Measurements from ENCODE around the gene SLC6A18. TPM values are rescaled to one million over a fixed set of nuclear protein-coding genes. Genes with fewer than 3 reads are reported as not detected.

Gene SLC6A18
- polyA plus RNA-seq, 1 donor: 0.53 TPM

GRCh38 chr5:1292139-1292538, 67.0 kb downstream of the SLC6A18 start:
- DNase-seq: no peak

- no peak for DNase-seq
Observed at GRCh38 chr5:1292846-1293415, 67.8 kb downstream of the SLC6A18 start.

GRCh38 chr5:1293416-1294205, 68.4 kb downstream of the SLC6A18 start:
- no peak for DNase-seq

- no peak for DNase-seq
Observed at GRCh38 chr5:1294206-1294834, 69.1 kb downstream of the SLC6A18 start.

GRCh38 chr5:1294835-1295649, 69.9 kb downstream of the SLC6A18 start, which contains the start of gene TERT:
TSS of gene TERT (minus strand) at chr5:1295068. CDS start at chr5:1294989, 79 bp downstream.
- no peak for DNase-seq

- no peak for DNase-seq
Observed at GRCh38 chr5:1295650-1296037, 70.5 kb downstream of the SLC6A18 start.

Other genes starting within 250 kb of the SLC6A18 start
- gene NKD2, start 216.6 kb upstream of the SLC6A18 start, polyA plus RNA-seq (ENCODE audit: insufficient read length): 15.6 TPM
- 38.3 TPM for gene SLC12A7, start 113.3 kb upstream of the SLC6A18 start, polyA plus RNA-seq (ENCODE audit: insufficient read length)
- gene SLC6A19, start 23.8 kb upstream of the SLC6A18 start, polyA plus RNA-seq (ENCODE audit: insufficient read length): 67.4 TPM
- 0.33 TPM for gene TERT, start 69.7 kb downstream of the SLC6A18 start, polyA plus RNA-seq (ENCODE audit: insufficient read length)
- 140 TPM for gene CLPTM1L, start 119.7 kb downstream of the SLC6A18 start, polyA plus RNA-seq (ENCODE audit: insufficient read length)
- 0.60 TPM for gene SLC6A3, start 220.1 kb downstream of the SLC6A18 start, polyA plus RNA-seq (ENCODE audit: insufficient read length)

All from left kidney (tissue), 2 donors.